GM12872 (cell line): Measurements from ENCODE around the gene GNL3L.

Experiments used
- TF ChIP-seq, protein P1 (sequence below): IDR thresholded peaks from 3 replicates; pipeline ENCODE4 v1.5.1; 2011; ENCODE audit warnings: low read depth, mild to moderate bottlenecking, low read length, moderate library complexity; ENCODE audit not compliant: insufficient read depth

Gene GNL3L

DNA sequence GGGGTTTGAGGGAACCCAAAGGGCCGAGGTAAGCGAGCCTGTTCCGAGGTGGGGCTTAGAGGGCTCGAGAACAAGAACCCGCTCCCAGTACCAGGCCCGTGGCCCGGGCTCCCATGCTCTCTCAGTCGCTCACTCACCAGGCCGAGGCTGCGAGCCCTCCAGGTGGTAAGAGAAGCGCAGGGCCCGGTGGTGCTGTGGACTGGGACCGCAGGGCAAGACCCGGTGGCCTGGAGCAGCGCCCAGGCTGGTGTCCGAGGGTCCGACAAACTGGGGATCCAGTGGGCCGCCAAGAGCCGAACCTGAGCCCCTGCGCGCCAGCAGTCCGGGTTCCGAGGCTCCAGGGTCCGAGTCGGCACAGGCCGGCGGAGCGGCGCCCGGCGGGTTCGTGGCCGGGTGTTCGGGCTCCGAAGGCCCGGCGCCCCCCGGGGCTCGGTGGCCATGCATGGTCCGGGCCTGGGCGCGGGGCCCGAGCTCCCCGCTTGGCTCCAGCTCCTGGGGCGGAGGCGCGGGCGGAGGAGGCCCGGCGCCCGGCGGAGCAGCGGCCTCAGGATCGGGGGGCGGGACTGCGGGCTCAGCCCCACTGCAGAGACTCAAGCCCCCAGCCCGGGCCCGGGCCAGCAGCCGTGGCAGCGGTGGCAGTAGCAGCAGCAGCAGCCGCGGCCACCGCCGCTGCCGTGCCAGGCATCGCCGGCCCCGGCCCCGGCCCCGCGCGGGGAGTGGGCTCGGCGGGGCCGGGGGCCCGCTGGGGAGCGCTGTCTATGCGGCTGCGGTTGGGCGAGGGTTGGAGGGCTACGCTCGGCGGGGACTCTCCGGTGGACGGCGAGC is 34.8 kb upstream of the GNL3L start:
- TF ChIP-seq, protein P1, sequence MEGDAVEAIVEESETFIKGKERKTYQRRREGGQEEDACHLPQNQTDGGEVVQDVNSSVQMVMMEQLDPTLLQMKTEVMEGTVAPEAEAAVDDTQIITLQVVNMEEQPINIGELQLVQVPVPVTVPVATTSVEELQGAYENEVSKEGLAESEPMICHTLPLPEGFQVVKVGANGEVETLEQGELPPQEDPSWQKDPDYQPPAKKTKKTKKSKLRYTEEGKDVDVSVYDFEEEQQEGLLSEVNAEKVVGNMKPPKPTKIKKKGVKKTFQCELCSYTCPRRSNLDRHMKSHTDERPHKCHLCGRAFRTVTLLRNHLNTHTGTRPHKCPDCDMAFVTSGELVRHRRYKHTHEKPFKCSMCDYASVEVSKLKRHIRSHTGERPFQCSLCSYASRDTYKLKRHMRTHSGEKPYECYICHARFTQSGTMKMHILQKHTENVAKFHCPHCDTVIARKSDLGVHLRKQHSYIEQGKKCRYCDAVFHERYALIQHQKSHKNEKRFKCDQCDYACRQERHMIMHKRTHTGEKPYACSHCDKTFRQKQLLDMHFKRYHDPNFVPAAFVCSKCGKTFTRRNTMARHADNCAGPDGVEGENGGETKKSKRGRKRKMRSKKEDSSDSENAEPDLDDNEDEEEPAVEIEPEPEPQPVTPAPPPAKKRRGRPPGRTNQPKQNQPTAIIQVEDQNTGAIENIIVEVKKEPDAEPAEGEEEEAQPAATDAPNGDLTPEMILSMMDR, result no peak

GRCh38 chrX:54495814-54496516 is 34.1 kb upstream of the GNL3L start, which contains the start of gene FGD1:
TSS of gene FGD1 (minus strand) at chrX:54496234. CDS start at chrX:54495432, 802 bp downstream.
- TF ChIP-seq, protein P1, result no peak

DNA sequence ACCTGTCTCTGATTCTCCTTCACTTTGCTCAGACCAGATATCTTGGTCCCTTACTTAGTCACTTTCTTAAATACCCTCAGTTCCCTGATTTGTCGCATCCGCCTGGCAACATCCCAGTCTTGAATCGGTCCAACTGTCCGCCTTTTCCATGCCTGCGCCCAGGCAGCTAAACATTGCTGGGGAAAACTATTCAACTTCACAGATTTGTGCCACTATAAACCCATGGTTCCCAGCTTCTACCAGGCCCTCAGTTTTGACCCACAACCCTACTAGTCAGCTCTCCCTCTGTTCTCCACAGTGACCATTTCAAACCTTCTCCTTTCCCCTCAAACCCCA is 33.5 kb upstream of the GNL3L start:
- TF ChIP-seq, protein P1, result no peak

GRCh38 chrX:54496936-54497335 is 33.1 kb upstream of the GNL3L start:
- TF ChIP-seq, protein P1, result no peak

GRCh38 chrX:54509400-54509799 is 20.6 kb upstream of the GNL3L start:
- TF ChIP-seq, protein P1, result no peak

DNA sequence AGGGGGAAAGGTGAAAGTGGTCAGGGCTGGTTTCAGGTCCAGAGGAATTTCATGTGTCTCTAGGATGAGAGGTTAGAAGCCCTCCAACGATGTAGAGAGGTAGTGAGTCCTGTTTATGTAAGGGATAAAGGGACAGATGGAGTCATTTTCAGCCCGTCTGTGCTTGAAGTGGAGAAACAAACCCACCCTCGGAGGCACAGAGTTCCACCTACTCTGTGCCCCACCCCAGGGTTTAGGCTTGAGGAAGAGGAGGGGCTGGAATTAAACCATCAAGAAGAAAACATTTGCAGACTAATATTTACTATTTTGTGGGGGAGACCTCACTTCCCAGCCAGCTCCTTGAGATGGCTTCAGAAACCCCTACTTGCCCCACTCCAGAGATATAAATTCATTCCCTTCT is 868 bp upstream of the GNL3L start:
- TF ChIP-seq, protein P1, result no peak

GRCh38 chrX:54530357-54530900 is 410 bp downstream of the GNL3L start:
- TF ChIP-seq, protein P1, result no peak
